ENCODE measurements around the gene TIMM17A. TPM values are rescaled to one million over a fixed set of nuclear protein-coding genes. Genes with fewer than 3 reads are reported as not detected.

The TIMM17A gene
- total RNA-seq, 1 experiment from 2014 or later = 56.1 TPM

DNA sequence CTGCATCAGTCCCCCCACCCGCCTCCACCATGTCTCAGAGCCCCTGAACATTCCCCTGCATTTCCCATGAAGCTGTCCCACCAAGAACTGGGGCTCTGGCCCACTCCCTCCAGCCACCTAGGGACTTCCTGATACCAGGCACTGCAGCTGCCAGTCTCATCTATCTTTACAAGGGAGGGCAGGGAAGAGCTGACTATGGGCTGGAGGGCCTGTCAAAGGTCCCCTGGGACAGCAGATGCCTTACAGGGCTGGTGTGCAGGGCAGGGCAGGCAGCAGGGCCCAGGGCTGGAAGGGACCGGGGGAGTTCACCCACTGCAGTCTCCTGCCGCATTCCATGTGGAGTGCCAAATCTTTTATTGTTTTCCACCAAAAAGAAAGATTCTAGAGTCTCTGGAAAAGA lies 49.0 kb upstream of the TIMM17A start:
- ATAC-seq = no peak
- POLR2A ChIA-PET = no interaction called here

DNA sequence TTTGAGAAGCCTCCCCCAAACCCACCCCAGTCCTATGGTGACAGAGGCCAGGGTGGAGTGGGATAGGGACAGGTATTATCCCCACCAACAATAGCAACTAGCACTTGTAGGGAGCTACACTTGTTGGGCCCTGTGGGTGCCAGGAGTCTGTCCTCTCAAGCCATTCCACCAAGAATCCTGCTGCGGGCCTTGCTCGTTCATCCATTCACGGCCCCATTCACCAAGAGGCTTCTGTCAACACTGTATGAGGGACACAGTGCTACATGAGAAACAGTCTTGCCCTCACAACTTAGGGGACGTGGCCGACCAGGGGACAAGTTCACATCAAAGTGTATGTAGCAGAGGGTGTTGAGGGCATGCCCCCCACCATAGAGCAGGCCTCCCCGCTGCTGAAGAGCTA lies 47.7 kb upstream of the TIMM17A start:
- Mint-ChIP-seq H3K4me3 (no peak overlapping the region), H3K27ac (no peak overlapping the region), H3K9me3 (no peaks in the 10 kb centered on the region), H3K27me3 (ENCODE audit: low read depth) (no peaks in the 10 kb centered on the region), H3K36me3 (no peaks in the 10 kb centered on the region), H3K4me1 (peaks cover 8% of the 10 kb centered on the region)
- DNase-seq (ENCODE audit: low spot score) (no peak), ATAC-seq (no peak)
- ChIA-PET POLR2A (no interaction called here), CTCF (interaction anchor here (1.5 to 5.8 kb wide), 2 partner anchors 12 to 228 kb away, joined by 4 to 30 read pairs; no protein-coding TSS in a partner anchor)
- no peak for TF ChIP-seq ATF1 (CRISPR knock-in tag; IDR thresholded peaks at IDR 0.05)
- TF ChIP-seq ZNF317 (CRISPR knock-in tag; IDR thresholded peaks at IDR 0.05; ENCODE audit: borderline replicate concordance, low read depth) = no peak

More for the DNA sequence above, 49.0 kb upstream of the TIMM17A start:
- Mint-ChIP-seq H3K4me1 (no peaks in the 10 kb centered on the region), H3K9me3 (no peaks in the 10 kb centered on the region), H3K4me3 (no peak overlapping the region), H3K27me3 (ENCODE audit: low read depth) (no peaks in the 10 kb centered on the region), H3K27ac (no peak overlapping the region), H3K36me3 (no peaks in the 10 kb centered on the region)
- no peak for DNase-seq (ENCODE audit: low spot score)
- CTCF ChIA-PET = interaction anchor here (1.0 to 5.8 kb wide), 2 partner anchors 10 to 34 kb away, joined by 3 to 30 read pairs; no protein-coding TSS in a partner anchor
- TF ChIP-seq, protein P1, sequence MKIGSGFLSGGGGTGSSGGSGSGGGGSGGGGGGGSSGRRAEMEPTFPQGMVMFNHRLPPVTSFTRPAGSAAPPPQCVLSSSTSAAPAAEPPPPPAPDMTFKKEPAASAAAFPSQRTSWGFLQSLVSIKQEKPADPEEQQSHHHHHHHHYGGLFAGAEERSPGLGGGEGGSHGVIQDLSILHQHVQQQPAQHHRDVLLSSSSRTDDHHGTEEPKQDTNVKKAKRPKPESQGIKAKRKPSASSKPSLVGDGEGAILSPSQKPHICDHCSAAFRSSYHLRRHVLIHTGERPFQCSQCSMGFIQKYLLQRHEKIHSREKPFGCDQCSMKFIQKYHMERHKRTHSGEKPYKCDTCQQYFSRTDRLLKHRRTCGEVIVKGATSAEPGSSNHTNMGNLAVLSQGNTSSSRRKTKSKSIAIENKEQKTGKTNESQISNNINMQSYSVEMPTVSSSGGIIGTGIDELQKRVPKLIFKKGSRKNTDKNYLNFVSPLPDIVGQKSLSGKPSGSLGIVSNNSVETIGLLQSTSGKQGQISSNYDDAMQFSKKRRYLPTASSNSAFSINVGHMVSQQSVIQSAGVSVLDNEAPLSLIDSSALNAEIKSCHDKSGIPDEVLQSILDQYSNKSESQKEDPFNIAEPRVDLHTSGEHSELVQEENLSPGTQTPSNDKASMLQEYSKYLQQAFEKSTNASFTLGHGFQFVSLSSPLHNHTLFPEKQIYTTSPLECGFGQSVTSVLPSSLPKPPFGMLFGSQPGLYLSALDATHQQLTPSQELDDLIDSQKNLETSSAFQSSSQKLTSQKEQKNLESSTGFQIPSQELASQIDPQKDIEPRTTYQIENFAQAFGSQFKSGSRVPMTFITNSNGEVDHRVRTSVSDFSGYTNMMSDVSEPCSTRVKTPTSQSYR (CRISPR knock-in tag; IDR thresholded peaks at IDR 0.05) = no peak
- TF ChIP-seq NR1H2 (CRISPR knock-in tag; IDR thresholded peaks at IDR 0.05) = no peak
- TF ChIP-seq, protein P2, sequence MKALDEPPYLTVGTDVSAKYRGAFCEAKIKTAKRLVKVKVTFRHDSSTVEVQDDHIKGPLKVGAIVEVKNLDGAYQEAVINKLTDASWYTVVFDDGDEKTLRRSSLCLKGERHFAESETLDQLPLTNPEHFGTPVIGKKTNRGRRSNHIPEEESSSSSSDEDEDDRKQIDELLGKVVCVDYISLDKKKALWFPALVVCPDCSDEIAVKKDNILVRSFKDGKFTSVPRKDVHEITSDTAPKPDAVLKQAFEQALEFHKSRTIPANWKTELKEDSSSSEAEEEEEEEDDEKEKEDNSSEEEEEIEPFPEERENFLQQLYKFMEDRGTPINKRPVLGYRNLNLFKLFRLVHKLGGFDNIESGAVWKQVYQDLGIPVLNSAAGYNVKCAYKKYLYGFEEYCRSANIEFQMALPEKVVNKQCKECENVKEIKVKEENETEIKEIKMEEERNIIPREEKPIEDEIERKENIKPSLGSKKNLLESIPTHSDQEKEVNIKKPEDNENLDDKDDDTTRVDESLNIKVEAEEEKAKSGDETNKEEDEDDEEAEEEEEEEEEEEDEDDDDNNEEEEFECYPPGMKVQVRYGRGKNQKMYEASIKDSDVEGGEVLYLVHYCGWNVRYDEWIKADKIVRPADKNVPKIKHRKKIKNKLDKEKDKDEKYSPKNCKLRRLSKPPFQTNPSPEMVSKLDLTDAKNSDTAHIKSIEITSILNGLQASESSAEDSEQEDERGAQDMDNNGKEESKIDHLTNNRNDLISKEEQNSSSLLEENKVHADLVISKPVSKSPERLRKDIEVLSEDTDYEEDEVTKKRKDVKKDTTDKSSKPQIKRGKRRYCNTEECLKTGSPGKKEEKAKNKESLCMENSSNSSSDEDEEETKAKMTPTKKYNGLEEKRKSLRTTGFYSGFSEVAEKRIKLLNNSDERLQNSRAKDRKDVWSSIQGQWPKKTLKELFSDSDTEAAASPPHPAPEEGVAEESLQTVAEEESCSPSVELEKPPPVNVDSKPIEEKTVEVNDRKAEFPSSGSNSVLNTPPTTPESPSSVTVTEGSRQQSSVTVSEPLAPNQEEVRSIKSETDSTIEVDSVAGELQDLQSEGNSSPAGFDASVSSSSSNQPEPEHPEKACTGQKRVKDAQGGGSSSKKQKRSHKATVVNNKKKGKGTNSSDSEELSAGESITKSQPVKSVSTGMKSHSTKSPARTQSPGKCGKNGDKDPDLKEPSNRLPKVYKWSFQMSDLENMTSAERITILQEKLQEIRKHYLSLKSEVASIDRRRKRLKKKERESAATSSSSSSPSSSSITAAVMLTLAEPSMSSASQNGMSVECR (CRISPR knock-in tag; IDR thresholded peaks at IDR 0.05; ENCODE audit: borderline replicate concordance) = no peak
- no peak for TF ChIP-seq IRF2 (CRISPR knock-in tag; IDR thresholded peaks at IDR 0.05; ENCODE audit: borderline replicate concordance, low read depth)
- TF ChIP-seq RELA (CRISPR knock-in tag; IDR thresholded peaks at IDR 0.05; ENCODE audit: borderline replicate concordance) = no peak
- no peak for TF ChIP-seq HMGA2 (CRISPR knock-in tag; IDR thresholded peaks at IDR 0.05)

DNA sequence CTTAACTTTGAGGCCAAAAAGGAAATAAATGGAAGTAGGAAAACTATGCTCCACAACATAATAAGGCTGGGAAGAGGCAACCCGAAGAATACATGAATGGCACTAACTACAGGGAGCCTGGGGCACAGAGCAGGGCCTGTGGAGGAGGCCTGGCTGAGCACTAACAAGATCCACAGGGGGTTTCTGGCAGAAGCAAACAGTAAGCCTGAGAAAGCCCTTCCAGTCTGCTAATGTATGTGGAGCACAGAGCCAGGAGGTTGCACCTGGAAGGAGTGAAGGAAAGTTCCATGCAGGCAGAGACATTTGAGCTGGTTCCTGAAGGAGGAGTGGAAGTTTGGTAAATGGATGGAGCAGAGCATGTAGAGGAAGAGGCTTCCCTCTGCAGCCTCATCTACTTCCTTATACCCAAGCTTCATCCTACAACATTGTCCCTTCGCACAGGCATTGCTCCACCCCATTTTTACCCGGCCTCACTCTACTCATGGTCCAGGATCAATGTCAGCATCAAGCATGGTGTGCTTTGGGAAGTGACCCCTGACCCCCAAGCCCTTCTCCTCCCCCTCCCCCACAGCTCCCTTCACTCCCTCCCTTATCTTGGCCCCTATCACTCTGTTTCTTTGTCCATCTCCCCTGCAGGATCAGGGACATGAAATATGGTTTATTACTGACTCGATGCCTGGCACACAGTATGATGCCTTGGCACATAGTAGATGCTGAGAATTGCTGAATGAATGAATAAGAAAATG lies 43.3 kb upstream of the TIMM17A start:
- Mint-ChIP-seq H3K36me3 (no peaks in the 10 kb centered on the region), H3K9me3 (no peaks in the 10 kb centered on the region), H3K27ac (no peak overlapping the region), H3K4me1 (peaks cover 12% of the 10 kb centered on the region), H3K4me3 (no peak overlapping the region), H3K27me3 (ENCODE audit: low read depth) (no peaks in the 10 kb centered on the region)
- DNase-seq (ENCODE audit: low spot score) = no peak
- ChIA-PET POLR2A (interaction anchor here (1.0 kb wide), 1 partner anchor 30 kb away, joined by 3 read pairs; no protein-coding TSS in a partner anchor), CTCF (interaction anchor here (0.8 to 2.1 kb wide), 2 partner anchors 16 to 294 kb away, joined by 3 to 17 read pairs; no protein-coding TSS in a partner anchor)
- ATAC-seq = peak; percentile 61
- TF ChIP-seq, protein P3, sequence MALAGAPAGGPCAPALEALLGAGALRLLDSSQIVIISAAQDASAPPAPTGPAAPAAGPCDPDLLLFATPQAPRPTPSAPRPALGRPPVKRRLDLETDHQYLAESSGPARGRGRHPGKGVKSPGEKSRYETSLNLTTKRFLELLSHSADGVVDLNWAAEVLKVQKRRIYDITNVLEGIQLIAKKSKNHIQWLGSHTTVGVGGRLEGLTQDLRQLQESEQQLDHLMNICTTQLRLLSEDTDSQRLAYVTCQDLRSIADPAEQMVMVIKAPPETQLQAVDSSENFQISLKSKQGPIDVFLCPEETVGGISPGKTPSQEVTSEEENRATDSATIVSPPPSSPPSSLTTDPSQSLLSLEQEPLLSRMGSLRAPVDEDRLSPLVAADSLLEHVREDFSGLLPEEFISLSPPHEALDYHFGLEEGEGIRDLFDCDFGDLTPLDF (CRISPR knock-in tag; IDR thresholded peaks at IDR 0.05) = no peak
- TF ChIP-seq NR2C2 (CRISPR knock-in tag; IDR thresholded peaks at IDR 0.05) (no peak), ZNF219 (CRISPR knock-in tag; IDR thresholded peaks at IDR 0.05; ENCODE audit: borderline replicate concordance) (no peak), FOXJ3 (CRISPR knock-in tag; IDR thresholded peaks at IDR 0.05; ENCODE audit: borderline replicate concordance) (no peak), ZNF423 (CRISPR knock-in tag; IDR thresholded peaks at IDR 0.05) (peak; percentile 85), KAT7 (CRISPR knock-in tag; IDR thresholded peaks at IDR 0.05; ENCODE audit: borderline replicate concordance) (no peak)
- TF ChIP-seq, protein P4, sequence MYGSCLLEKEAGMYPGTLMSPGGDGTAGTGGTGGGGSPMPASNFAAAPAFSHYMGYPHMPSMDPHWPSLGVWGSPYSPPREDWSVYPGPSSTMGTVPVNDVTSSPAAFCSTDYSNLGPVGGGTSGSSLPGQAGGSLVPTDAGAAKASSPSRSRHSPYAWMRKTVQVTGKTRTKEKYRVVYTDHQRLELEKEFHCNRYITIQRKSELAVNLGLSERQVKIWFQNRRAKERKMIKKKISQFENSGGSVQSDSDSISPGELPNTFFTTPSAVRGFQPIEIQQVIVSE (CRISPR knock-in tag; IDR thresholded peaks at IDR 0.05; ENCODE audit: borderline replicate concordance) = no peak
